OCI-LY1 (cell line): ENCODE results near the gene CPSF4.

ENCODE experiments used
- H2AFZ ChIP-seq: fragments of 200-600 bp; sonication (generic), shearing (Covaris generic); 2 replicates; pipeline ENCODE4 v1.6.0; 2014; ENCODE audit warnings: antibody characterized with exemption, mild to moderate bottlenecking, low read length
- H3F3A ChIP-seq: fragments of 200-600 bp; sonication (generic), shearing (Covaris generic); 2 replicates; pipeline ENCODE4 v1.6.0; 2014; ENCODE audit warnings: mild to moderate bottlenecking, antibody characterized with exemption, low read length, moderate library complexity; ENCODE audit not compliant: insufficient read depth
- H3K27ac ChIP-seq: fragments of 200-600 bp; sonication (generic); 2 replicates; pipeline ENCODE4 v1.5.1; 2014; ENCODE audit warnings: low read length, mixed run types, mild to moderate bottlenecking, low read depth; ENCODE audit not compliant: poor library complexity, severe bottlenecking
- H3K27me3 ChIP-seq: fragments of 200-600 bp; sonication (generic); 2 replicates; pipeline ENCODE4 v1.6.0; 2014; ENCODE audit warnings: antibody characterized with exemption, mild to moderate bottlenecking, low read length, moderate library complexity; ENCODE audit not compliant: insufficient read depth
- H3K36me3 ChIP-seq: fragments of 200-600 bp; sonication (generic); 2 replicates; pipeline ENCODE4 v1.6.1; 2014; ENCODE audit warnings: mild to moderate bottlenecking, antibody characterized with exemption, low read length, moderate library complexity, mixed read lengths; ENCODE audit not compliant: insufficient read depth
- H3K4me1 ChIP-seq: fragments of 200-600 bp; sonication (generic); 2 replicates; pipeline ENCODE4 v1.5.1; 2014; ENCODE audit warnings: mild to moderate bottlenecking, low read length, moderate library complexity; ENCODE audit not compliant: insufficient read depth, severe bottlenecking
- H3K4me2 ChIP-seq: fragments of 200-600 bp; sonication (generic), shearing (Covaris generic); 2 replicates; pipeline ENCODE4 v1.6.1; 2014; ENCODE audit warnings: low read length
- H3K4me3 ChIP-seq: fragments of 200-600 bp; sonication (generic); 2 replicates; pipeline ENCODE4 v1.5.1; 2014; ENCODE audit warnings: low read length, low read depth, mild to moderate bottlenecking, mixed read lengths; ENCODE audit not compliant: poor library complexity, severe bottlenecking
- H3K79me2 ChIP-seq: fragments of 200-600 bp; shearing (Covaris generic); 2 replicates; pipeline ENCODE4 v1.6.1; 2016; ENCODE audit warnings: mixed run types, low read length, mixed read lengths; ENCODE audit not compliant: insufficient read depth
- H3K9ac ChIP-seq: fragments of 200-600 bp; sonication (generic), shearing (Covaris generic); 2 replicates; pipeline ENCODE4 v1.6.1; 2014; ENCODE audit warnings: mild to moderate bottlenecking, low read length, mixed read lengths
- H3K9me2 ChIP-seq: fragments of 200-600 bp; sonication (generic), shearing (Covaris generic); 2 replicates; pipeline ENCODE4 v1.6.1; 2014; ENCODE audit warnings: low read depth, mild to moderate bottlenecking, low read length, mixed read lengths
- H3K9me3 ChIP-seq: fragments of 200-600 bp; shearing (Covaris generic); 2 replicates; pipeline ENCODE4 v1.6.1; 2014; ENCODE audit warnings: low read length, mixed read lengths
- H4K20me1 ChIP-seq: fragments of 200-600 bp; sonication (generic), shearing (Covaris generic); 2 replicates; pipeline ENCODE4 v1.6.0; 2016; ENCODE audit warnings: mild to moderate bottlenecking, low read length; ENCODE audit not compliant: insufficient read depth
- EZH2 ChIP-seq: fragments of 200-600 bp; sonication (generic), shearing (Covaris generic); IDR thresholded peaks from 2 replicates; pipeline ENCODE4 v1.8.0; 2017; ENCODE audit warnings: borderline replicate concordance, mixed run types, mild to moderate bottlenecking, antibody characterized with exemption, low read length, moderate library complexity, mixed read lengths
- TF ChIP-seq, protein P1 (sequence below): fragments of 200-600 bp; sonication (generic), shearing (Covaris generic); IDR thresholded peaks from 2 replicates; pipeline ENCODE4 v1.5.1; 2017; ENCODE audit warnings: mild to moderate bottlenecking, antibody characterized with exemption, low read length, moderate library complexity, mixed read lengths

CPSF4 gene

DNA sequence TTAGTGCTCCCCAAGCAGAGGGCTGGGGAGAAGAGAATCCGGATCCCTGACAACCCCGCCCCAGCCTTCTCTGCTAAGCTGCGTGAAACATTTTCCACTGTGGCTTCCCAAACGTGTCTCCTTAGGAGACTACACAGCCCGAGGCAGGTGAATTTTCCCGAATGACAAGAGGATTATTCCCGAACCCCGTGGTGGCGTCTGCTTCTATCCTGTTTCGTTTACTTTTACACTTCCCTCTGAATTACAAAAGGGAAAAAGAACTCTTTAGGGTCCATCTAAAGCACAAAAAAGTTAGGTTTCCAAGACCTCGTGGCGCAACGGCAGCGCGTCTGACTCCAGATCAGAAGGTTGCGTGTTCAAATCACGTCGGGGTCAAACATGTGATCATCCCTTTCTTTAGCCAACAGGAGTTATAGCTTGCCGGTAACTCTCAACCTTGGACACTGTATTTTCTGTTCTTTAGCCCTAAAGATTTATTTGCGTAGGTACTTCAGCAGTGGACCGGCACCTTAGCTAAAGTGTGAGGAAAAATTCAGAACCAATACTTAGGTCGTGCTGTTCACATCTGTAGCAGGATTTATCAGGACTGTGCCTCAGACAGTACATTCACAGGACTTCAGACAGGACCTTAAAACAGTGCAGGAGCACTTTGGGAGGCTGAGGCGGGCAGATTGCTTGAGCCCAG, 30.8 kb downstream of the CPSF4 start:
- H3K36me3 ChIP-seq = peaks cover 6% of the 10 kb centered on the region; the same call in 1 of the 2 replicates
- no peak overlapping the region for H3K4me2 ChIP-seq
- H3F3A ChIP-seq = no peaks in the 10 kb centered on the region
- H3K27me3 ChIP-seq = no peaks in the 10 kb centered on the region
- H3K9me2 ChIP-seq = no peaks in the 10 kb centered on the region
- H2AFZ ChIP-seq = no peak overlapping the region
- H3K4me3 ChIP-seq = no peak overlapping the region
- H3K79me2 ChIP-seq = peaks cover 29% of the 10 kb centered on the region
- H4K20me1 ChIP-seq = no peaks in the 10 kb centered on the region
- no peak overlapping the region for H3K9ac ChIP-seq
- no peak overlapping the region for H3K27ac ChIP-seq
- H3K9me3 ChIP-seq = no peaks in the 10 kb centered on the region
- TF ChIP-seq, protein P1, sequence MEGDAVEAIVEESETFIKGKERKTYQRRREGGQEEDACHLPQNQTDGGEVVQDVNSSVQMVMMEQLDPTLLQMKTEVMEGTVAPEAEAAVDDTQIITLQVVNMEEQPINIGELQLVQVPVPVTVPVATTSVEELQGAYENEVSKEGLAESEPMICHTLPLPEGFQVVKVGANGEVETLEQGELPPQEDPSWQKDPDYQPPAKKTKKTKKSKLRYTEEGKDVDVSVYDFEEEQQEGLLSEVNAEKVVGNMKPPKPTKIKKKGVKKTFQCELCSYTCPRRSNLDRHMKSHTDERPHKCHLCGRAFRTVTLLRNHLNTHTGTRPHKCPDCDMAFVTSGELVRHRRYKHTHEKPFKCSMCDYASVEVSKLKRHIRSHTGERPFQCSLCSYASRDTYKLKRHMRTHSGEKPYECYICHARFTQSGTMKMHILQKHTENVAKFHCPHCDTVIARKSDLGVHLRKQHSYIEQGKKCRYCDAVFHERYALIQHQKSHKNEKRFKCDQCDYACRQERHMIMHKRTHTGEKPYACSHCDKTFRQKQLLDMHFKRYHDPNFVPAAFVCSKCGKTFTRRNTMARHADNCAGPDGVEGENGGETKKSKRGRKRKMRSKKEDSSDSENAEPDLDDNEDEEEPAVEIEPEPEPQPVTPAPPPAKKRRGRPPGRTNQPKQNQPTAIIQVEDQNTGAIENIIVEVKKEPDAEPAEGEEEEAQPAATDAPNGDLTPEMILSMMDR = no peak
- no peak for TF ChIP-seq EZH2
- peaks cover 41% of the 10 kb centered on the region for H3K4me1 ChIP-seq

DNA sequence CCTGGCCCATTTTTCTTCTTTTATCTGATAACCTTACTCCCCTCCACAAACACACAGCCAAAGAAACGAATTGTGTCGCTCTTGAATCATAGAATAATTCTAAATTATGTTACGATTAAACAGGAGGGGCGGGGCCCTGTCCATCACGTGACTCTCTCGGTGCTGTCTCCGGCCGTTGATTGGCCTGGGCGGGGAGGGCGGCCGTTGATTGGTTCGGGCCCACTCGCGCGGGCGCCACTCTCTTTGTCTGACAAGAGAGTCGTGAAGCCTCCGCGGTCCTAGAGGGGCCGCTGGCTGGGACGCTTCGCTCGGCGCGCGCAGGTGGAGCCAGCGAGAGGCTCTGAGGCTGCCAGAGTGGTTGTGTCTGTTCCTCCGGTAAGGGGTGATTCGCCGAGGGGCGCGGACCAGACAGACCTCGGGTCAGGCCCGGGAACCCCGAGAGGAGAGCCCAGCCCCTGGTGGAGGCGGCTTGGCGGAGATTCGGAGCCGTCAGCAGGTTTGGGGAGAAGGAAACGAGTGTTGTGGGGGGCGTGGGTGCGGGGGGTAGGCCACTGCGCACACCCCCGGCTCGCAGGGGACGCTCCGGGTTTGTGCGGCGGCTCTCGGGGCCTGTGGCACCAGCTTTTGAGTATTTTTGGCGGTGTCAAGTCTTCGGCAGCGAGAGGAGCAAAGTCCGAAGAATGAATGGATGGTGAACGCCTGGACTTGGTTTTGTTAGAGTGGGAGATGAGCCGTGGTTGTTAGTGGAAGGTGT, 34.0 kb downstream of the CPSF4 start, which contains the start of gene ZNF789:
Gene ZNF789, plus strand, starts transcription at position 330 of the 754 bp plus-strand sequence. CDS start 3,567 bp downstream, outside the sequence.
- TF ChIP-seq, protein P1 = no peak
- H3K4me3 ChIP-seq = peak within 1 kb of the TSS; percentile 88
- peak within 1 kb of the TSS; percentile 95 for H3K27ac ChIP-seq
- H3K4me2 ChIP-seq = peak within 1 kb of the TSS; percentile 70
- H3K9me3 ChIP-seq = no peaks in the 10 kb centered on the region
- H3F3A ChIP-seq = no peaks in the 10 kb centered on the region
- H3K4me1 ChIP-seq = peaks cover 38% of the 10 kb centered on the region
- H4K20me1 ChIP-seq = no peaks in the 10 kb centered on the region
- peaks cover 36% of the 10 kb centered on the region for H3K79me2 ChIP-seq
- H3K36me3 ChIP-seq = peaks cover 15% of the 10 kb centered on the region
- H3K9me2 ChIP-seq = no peaks in the 10 kb centered on the region
- H3K27me3 ChIP-seq = no peaks in the 10 kb centered on the region
- peak within 1 kb of the TSS; percentile 90 for H3K9ac ChIP-seq
- 0 out of 2 replicates have a peak within 1 kb of the TSS, but pooled peaks have one; percentile 17 for H2AFZ ChIP-seq

DNA sequence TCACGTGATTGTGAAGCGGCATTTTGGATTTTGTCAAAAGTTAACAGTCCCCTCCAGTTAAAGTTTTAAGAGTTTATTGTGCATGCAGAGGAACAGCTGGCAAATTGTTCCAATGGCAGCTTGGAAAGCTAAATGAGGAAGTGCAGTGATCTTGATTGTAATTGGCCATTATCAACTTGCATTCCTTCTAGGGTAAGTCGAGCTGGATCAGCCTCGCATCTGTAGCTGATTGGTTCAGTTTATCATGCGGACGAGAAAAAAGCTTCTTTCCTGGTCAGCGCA, 34.5 kb downstream of the CPSF4 start:
- H3K36me3 ChIP-seq = peaks cover 20% of the 10 kb centered on the region
- H3K4me3 ChIP-seq = peak overlapping the region; percentile 88
- H3K9me2 ChIP-seq = no peaks in the 10 kb centered on the region
- no peaks in the 10 kb centered on the region for H3K27me3 ChIP-seq
- H3K4me2 ChIP-seq = peak overlapping the region; percentile 70
- peaks cover 36% of the 10 kb centered on the region for H3K79me2 ChIP-seq
- H3K4me1 ChIP-seq = peaks cover 38% of the 10 kb centered on the region
- H3F3A ChIP-seq = no peaks in the 10 kb centered on the region
- peak overlapping the region; percentile 95 for H3K27ac ChIP-seq
- no peak for TF ChIP-seq EZH2
- TF ChIP-seq, protein P1 = no peak
- H3K9me3 ChIP-seq = no peaks in the 10 kb centered on the region
- peak overlapping the region; percentile 90 for H3K9ac ChIP-seq
- no peaks in the 10 kb centered on the region for H4K20me1 ChIP-seq
- H2AFZ ChIP-seq = no peak overlapping the region
